IMR-90 (cell line): Measurements from ENCODE around the gene NEUROG3. TPM values are rescaled to one million over a fixed set of nuclear protein-coding genes. Genes with fewer than 3 reads are reported as not detected.

Experiments used
- ATAC-seq: fragments of 200-7000 bp; cut with Tn5 transposase; 2 replicates; pipeline ENCODE4 v1.9.1; 2020; ENCODE audit warnings: low read depth, mild to moderate bottlenecking, moderate library complexity
- Bru-seq: library from RNA; stranded (reverse); fragments of 400-500 nt; gene quantifications from one replicate; lab custom pipeline; 2021; lab: Mats Ljungman, UMichigan
- BruChase-seq, 2 experiments: library from RNA; stranded (reverse); fragments of 400-500 nt; gene quantifications; one replicate each; lab custom pipeline; 2021; lab: Mats Ljungman, UMichigan
- BruUV-seq: library from RNA; stranded (reverse); fragments of 400-500 nt; replicated peaks from 2 replicates; lab custom pipeline; 2021; lab: Mats Ljungman, UMichigan
- CTCF ChIA-PET: fragments of 300-600 bp; formaldehyde crosslinking; extraction: SDS; loops from one replicate; lab custom pipeline; 2021; ENCODE audit warnings: antibody characterized with exemption; lab: Yijun Ruan, JAX
- POLR2A ChIA-PET: fragments of 300-600 bp; sonication (Branson Sonifier 250); formaldehyde crosslinking; loops from one replicate; lab custom pipeline; 2022; ENCODE audit warnings: antibody characterized with exemption; ENCODE audit not compliant: unreplicated experiment; lab: Charles Lee
- DNase-seq: peaks from one replicate; pipeline ENCODE4 v3.0.0; 2013
- H2AFZ ChIP-seq: replicated peaks from 2 replicates; pipeline ENCODE3; 2013; ENCODE audit warnings: low read length, mild to moderate bottlenecking; ENCODE audit not compliant: poor library complexity
- H2AK5ac ChIP-seq: 2 replicates; pipeline ENCODE4 v1.6.1; 2013; ENCODE audit warnings: low read depth, low read length, inconsistent platforms
- H2AK9ac ChIP-seq: replicated peaks from 2 replicates; pipeline ENCODE3; 2013; ENCODE audit warnings: mild to moderate bottlenecking, low read depth, low read length, moderate library complexity; ENCODE audit not compliant: poor library complexity
- H2BK120ac ChIP-seq: 2 replicates; pipeline ENCODE4 v1.6.1; 2013; ENCODE audit warnings: low read depth, low read length, inconsistent platforms
- H2BK15ac ChIP-seq: 3 replicates; pipeline ENCODE4 v1.6.1; 2013; ENCODE audit warnings: low read depth, low read length, inconsistent platforms
- H2BK20ac ChIP-seq: 2 replicates; pipeline ENCODE4 v1.6.1; 2013; ENCODE audit warnings: low read depth, mild to moderate bottlenecking, inconsistent platforms, low read length, moderate library complexity
- H2BK5ac ChIP-seq: 2 replicates; pipeline ENCODE4 v1.6.1; 2013; ENCODE audit warnings: mild to moderate bottlenecking, low read depth, low read length, inconsistent platforms; ENCODE audit not compliant: poor library complexity, severe bottlenecking
- H3K14ac ChIP-seq: replicated peaks from 2 replicates; pipeline ENCODE4 v1.6.1; 2013; ENCODE audit warnings: low read depth, low read length, inconsistent platforms
- H3K18ac ChIP-seq: 2 replicates; pipeline ENCODE4 v1.6.1; 2013; ENCODE audit warnings: low read depth, low read length, control low read depth
- H3K23ac ChIP-seq: 2 replicates; pipeline ENCODE4 v1.6.1; 2013; ENCODE audit warnings: low read depth, low read length, inconsistent platforms
- H3K27ac ChIP-seq: 2 replicates; pipeline ENCODE4 v1.5.1; 2013; ENCODE audit warnings: mild to moderate bottlenecking, control low read depth, low read length; ENCODE audit not compliant: insufficient read depth
- H3K27me3 ChIP-seq: 2 replicates; pipeline ENCODE4 v1.6.1; 2013; ENCODE audit warnings: low read length; ENCODE audit not compliant: control insufficient read depth, insufficient read depth
- H3K36me3 ChIP-seq: 2 replicates; pipeline ENCODE4 v1.6.1; 2013; ENCODE audit warnings: low read length, mixed read lengths; ENCODE audit not compliant: control insufficient read depth, insufficient read depth
- H3K4ac ChIP-seq: 2 replicates; pipeline ENCODE4 v1.6.1; 2013; ENCODE audit warnings: low read depth, low read length, inconsistent platforms
- H3K4me1 ChIP-seq: 2 replicates; pipeline ENCODE4 v1.6.1; 2013; ENCODE audit warnings: low read length, mixed read lengths; ENCODE audit not compliant: control insufficient read depth, insufficient read depth
- H3K4me2 ChIP-seq: 2 replicates; pipeline ENCODE4 v1.6.1; 2013; ENCODE audit warnings: low read depth, mild to moderate bottlenecking, control low read depth, low read length, moderate library complexity
- H3K4me3 ChIP-seq: 2 replicates; pipeline ENCODE4 v1.5.1; 2013; ENCODE audit warnings: low read depth, mild to moderate bottlenecking, control low read depth, low read length, moderate library complexity; ENCODE audit not compliant: insufficient read depth
- H3K56ac ChIP-seq: 2 replicates; pipeline ENCODE4 v1.6.1; 2013; ENCODE audit warnings: low read length, inconsistent platforms; ENCODE audit not compliant: insufficient read depth; ENCODE audit errors: extremely low read depth
- H3K79me1 ChIP-seq, 2 experiments: 2 replicates each; pipeline ENCODE4 v1.6.1; 2013; ENCODE audit warnings: low read length in 2 of 2, inconsistent platforms in 1 of 2, low read depth in 1 of 2
- H3K9ac ChIP-seq: 2 replicates; pipeline ENCODE4 v1.6.1; 2013; ENCODE audit warnings: low read depth, low read length, control low read depth
- H3K9me1 ChIP-seq: 2 replicates; pipeline ENCODE4 v1.6.1; 2013; ENCODE audit warnings: low read length, inconsistent platforms; ENCODE audit not compliant: insufficient read depth
- H3K9me3 ChIP-seq: 2 replicates; pipeline ENCODE4 v1.6.1; 2013; ENCODE audit warnings: low read length; ENCODE audit not compliant: control insufficient read depth, insufficient read depth
- H4K20me1 ChIP-seq: 2 replicates; pipeline ENCODE4 v1.6.1; 2013; ENCODE audit warnings: low read length, inconsistent platforms; ENCODE audit not compliant: insufficient read depth
- H4K5ac ChIP-seq: 2 replicates; pipeline ENCODE4 v1.6.1; 2013; ENCODE audit warnings: mild to moderate bottlenecking, low read depth, low read length, control low read depth
- H4K8ac ChIP-seq, 2 experiments: 2 replicates each; pipeline ENCODE4 v1.6.1; 2013; ENCODE audit warnings: low read depth in 2 of 2, low read length in 2 of 2, control low read depth in 1 of 2, inconsistent platforms in 1 of 2
- H4K91ac ChIP-seq: 2 replicates; pipeline ENCODE4 v1.6.1; 2013; ENCODE audit warnings: low read depth, low read length, inconsistent platforms; ENCODE audit not compliant: insufficient read depth
- BHLHE40 ChIP-seq: fragments of 150-350 bp; IDR thresholded peaks from 2 replicates; pipeline ENCODE4 v1.6.1; 2016; ENCODE audit warnings: mild to moderate bottlenecking, low read depth, low read length
- CEBPB ChIP-seq: IDR thresholded peaks from 2 replicates; pipeline ENCODE4 v1.6.1; 2012; ENCODE audit warnings: low read depth, low read length, improper control_type of control experiment
- CHD1 ChIP-seq: IDR thresholded peaks from 2 replicates; pipeline ENCODE4 v1.6.1; 2012; ENCODE audit warnings: low read depth, low read length, improper control_type of control experiment
- FOS ChIP-seq: fragments of 150-350 bp; IDR thresholded peaks from 2 replicates; pipeline ENCODE4 v1.6.1; 2016; ENCODE audit warnings: low read depth, low read length
- MAFK ChIP-seq: IDR thresholded peaks from 2 replicates; pipeline ENCODE4 v1.6.1; 2012; ENCODE audit warnings: low read depth, low read length, improper control_type of control experiment
- POLR2A ChIP-seq: IDR thresholded peaks from 2 replicates; pipeline ENCODE4 v1.6.1; 2012; ENCODE audit warnings: mild to moderate bottlenecking, low read depth, low read length
- RCOR1 ChIP-seq: IDR thresholded peaks from 2 replicates; pipeline ENCODE4 v1.6.1; 2012; ENCODE audit warnings: mild to moderate bottlenecking, low read length, improper control_type of control experiment; ENCODE audit not compliant: insufficient replicate concordance
- RFX5 ChIP-seq: IDR thresholded peaks from 2 replicates; pipeline ENCODE4 v1.8.0; 2012; ENCODE audit warnings: low read depth, mild to moderate bottlenecking, low read length, moderate library complexity
- USF2 ChIP-seq: fragments of 150-350 bp; IDR thresholded peaks from 2 replicates; pipeline ENCODE4 v1.6.1; 2017; ENCODE audit warnings: mild to moderate bottlenecking, antibody characterized with exemption, low read length, low read depth
- WGBS, 2 experiments: methylation state at CpG; one replicate each; pipeline versions ENCODE4 v1.1.5 to v1.1.7; 2013; ENCODE audit warnings: missing lambda C conversion rate in 2 of 2; ENCODE audit not compliant: insufficient read length in 1 of 2; ENCODE audit errors: extremely low coverage in 2 of 2; 5-methylcytosine and 5-hydroxymethylcytosine counted together
- dilution Hi-C: fragments of 300-500 bp; cut with HindIII; formaldehyde crosslinking; loops from one replicate; pipeline ENCODE4 v1.14.3; 2018; ENCODE audit warnings: low sequenced_read_pairs; ENCODE audit not compliant: unreplicated experiment
- in situ Hi-C: fragments of 300-500 bp; cut with MboI; formaldehyde crosslinking; loops from 3 replicates; pipeline ENCODE4 v1.14.3; 2019; ENCODE audit warnings: low sequenced_read_pairs, inconsistent platforms, mixed read lengths
- intact Hi-C: fragments of 100-400 bp; cut with micrococcal nuclease; formaldehyde crosslinking; loops from 2 replicates; pipeline ENCODE4 v1.10.0; 2022
- long read RNA-seq: library from polyadenylated mRNA; unstranded; transcript quantifications from one replicate; pipeline ENCODE4 v2.0.0, GENCODE V29; 2021; ENCODE audit not compliant: unreplicated experiment
- polyA plus RNA-seq, 3 experiments: library from polyadenylated mRNA; depleted of rRNA; stranded (reverse); fragments of >200 nt; gene quantifications; 2 replicates each; pipeline ENCODE4 v1.2.3, GENCODE V29; 2012; ENCODE audit warnings: low replicate concordance in 1 of 3
- total RNA-seq: library from RNA; depleted of rRNA; stranded (reverse); fragments of >200 nt; gene quantifications from 2 replicates; pipeline ENCODE4 v1.2.3, GENCODE V29; 2012; rRNA removed

The NEUROG3 gene, protein sequence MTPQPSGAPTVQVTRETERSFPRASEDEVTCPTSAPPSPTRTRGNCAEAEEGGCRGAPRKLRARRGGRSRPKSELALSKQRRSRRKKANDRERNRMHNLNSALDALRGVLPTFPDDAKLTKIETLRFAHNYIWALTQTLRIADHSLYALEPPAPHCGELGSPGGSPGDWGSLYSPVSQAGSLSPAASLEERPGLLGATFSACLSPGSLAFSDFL
- not detected in 2 replicates for total RNA-seq
- not detected in 2 replicates for polyA plus RNA-seq (2012; rRNA removed)
- not detected in 2 replicates for polyA plus RNA-seq (2012; cell fraction: cytosol; rRNA removed)
- polyA plus RNA-seq (2012; cell fraction: nucleus; rRNA removed; ENCODE audit: low replicate concordance), result not detected in 2 replicates
- not detected for Bru-seq, nascent RNA
- not detected for BruChase-seq, experiment 1, labeled RNA remaining after a 6-hour chase
- not detected for BruChase-seq, experiment 2, labeled RNA remaining after a 2-hour chase
- long read RNA-seq, result 0 reads

GRCh38 chr10:69573056-69573806 lies at the start of gene NEUROG3:
Gene NEUROG3, minus strand, starts transcription at chr10:69573422. Its CDS starts 379 bp downstream, at chr10:69573043.
- no peaks in the 10 kb centered on the region for H3K79me1 ChIP-seq
- 3% methylated on average over 29 of the region's 53 CpGs; no CpG with 5 or more reads in 1 of the 2 experiments for WGBS, 2 experiments
- H3K4me2 ChIP-seq, result no peak within 1 kb of the TSS

More at GRCh38 chr10:69573056-69573806, at the start of gene NEUROG3:
- Histone ChIP-seq H2BK20ac (no peak within 1 kb of the TSS), H3K27ac (no peak within 1 kb of the TSS), H3K18ac (no peak within 1 kb of the TSS), H4K5ac (no peak within 1 kb of the TSS), H4K91ac (no peak within 1 kb of the TSS), H3K27me3 (peaks cover 90% of the 10 kb centered on the region), H2BK15ac (no peak within 1 kb of the TSS), H3K14ac (no peak within 1 kb of the TSS), H4K8ac (no peak within 1 kb of the TSS), H2AFZ (no peak within 1 kb of the TSS), H3K56ac (no peak within 1 kb of the TSS), H3K4ac (no peak within 1 kb of the TSS), H3K4me3 (no peak within 1 kb of the TSS), H3K23ac (no peak within 1 kb of the TSS), H2AK9ac (no peak within 1 kb of the TSS), H4K20me1 (no peaks in the 10 kb centered on the region; the same call in 1 of the 2 replicates), H3K36me3 (no peaks in the 10 kb centered on the region), H2AK5ac (no peak within 1 kb of the TSS), H3K9ac (no peak within 1 kb of the TSS), H2BK5ac (no peak within 1 kb of the TSS), H3K9me3 (peaks cover 1% of the 10 kb centered on the region; the same call in 1 of the 2 replicates), H3K9me1 (no peaks in the 10 kb centered on the region), H3K4me1 (no peaks in the 10 kb centered on the region), H2BK120ac (no peak within 1 kb of the TSS)
- no peak for DNase-seq
- ChIA-PET CTCF (no interaction called here), POLR2A (no interaction called here)
- in situ Hi-C loops, result no loop called here
- BruUV-seq, result no TSS peak
- intact Hi-C loops, result no loop called here
- TF ChIP-seq POLR2A, result no peak
- no peak for TF ChIP-seq CHD1
- TF ChIP-seq BHLHE40, result no peak
- no peak for TF ChIP-seq RFX5
- no peak for TF ChIP-seq CEBPB
- no peak for TF ChIP-seq RCOR1
- TF ChIP-seq USF2, result no peak
- TF ChIP-seq FOS, result no peak
- TF ChIP-seq MAFK, result no peak
- dilution Hi-C loops, result no loop called here
- no peak for ATAC-seq
